ENCODE measurements around the gene AMOTL2.

- TF ChIP-seq EZH2 (IDR thresholded peaks at IDR 0.05; ENCODE audit: low read depth, unreplicated experiment) (no peak), ETS1 (IDR thresholded peaks at IDR 0.05) (no peak), REST (IDR thresholded peaks at IDR 0.05; ENCODE audit: unreplicated experiment) (no peak), CTCF (conservative IDR thresholded peaks at IDR 0.05; ENCODE audit: low read depth in 2 of 2) (no peak)
Measured at GRCh38 chr3:134323966-134324962, 50.0 kb downstream of the AMOTL2 start.
